ENCODE data around the gene CLP1. TPM values are rescaled to one million over a fixed set of nuclear protein-coding genes. Genes with fewer than 3 reads are reported as not detected.
"Not testable (repeated sequence)": the region's sequence is repeated elsewhere in the genome, so short reads cannot be mapped to it uniquely, and the experiment has no call there.

The CLP1 gene
- polyA plus RNA-seq, 1 donor from 2014 or later, result 18.2 TPM

GRCh38 chr11:57681168-57681567 lies 23.6 kb downstream of the CLP1 start:
- no peak overlapping the region for H3K4me2 ChIP-seq (ENCODE audit: low read length)
- H3K27ac ChIP-seq (ENCODE audit: low read length), result no peak overlapping the region
- no peaks in the 10 kb centered on the region for H3K9me3 ChIP-seq (ENCODE audit: low read length)
- no peak overlapping the region for H3K9ac ChIP-seq (ENCODE audit: low read length)
- H3F3A ChIP-seq (ENCODE audit: insufficient read depth, low read length, poor library complexity, severe bottlenecking), result no peaks in the 10 kb centered on the region
- TF ChIP-seq, protein P1, sequence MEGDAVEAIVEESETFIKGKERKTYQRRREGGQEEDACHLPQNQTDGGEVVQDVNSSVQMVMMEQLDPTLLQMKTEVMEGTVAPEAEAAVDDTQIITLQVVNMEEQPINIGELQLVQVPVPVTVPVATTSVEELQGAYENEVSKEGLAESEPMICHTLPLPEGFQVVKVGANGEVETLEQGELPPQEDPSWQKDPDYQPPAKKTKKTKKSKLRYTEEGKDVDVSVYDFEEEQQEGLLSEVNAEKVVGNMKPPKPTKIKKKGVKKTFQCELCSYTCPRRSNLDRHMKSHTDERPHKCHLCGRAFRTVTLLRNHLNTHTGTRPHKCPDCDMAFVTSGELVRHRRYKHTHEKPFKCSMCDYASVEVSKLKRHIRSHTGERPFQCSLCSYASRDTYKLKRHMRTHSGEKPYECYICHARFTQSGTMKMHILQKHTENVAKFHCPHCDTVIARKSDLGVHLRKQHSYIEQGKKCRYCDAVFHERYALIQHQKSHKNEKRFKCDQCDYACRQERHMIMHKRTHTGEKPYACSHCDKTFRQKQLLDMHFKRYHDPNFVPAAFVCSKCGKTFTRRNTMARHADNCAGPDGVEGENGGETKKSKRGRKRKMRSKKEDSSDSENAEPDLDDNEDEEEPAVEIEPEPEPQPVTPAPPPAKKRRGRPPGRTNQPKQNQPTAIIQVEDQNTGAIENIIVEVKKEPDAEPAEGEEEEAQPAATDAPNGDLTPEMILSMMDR (IDR thresholded peaks at IDR 0.05; ENCODE audit: poor library complexity, severe bottlenecking), result no peak
- TF ChIP-seq EZH2 (IDR thresholded peaks at IDR 0.05; ENCODE audit: borderline replicate concordance, insufficient read depth, low read length, poor library complexity, severe bottlenecking) (no peak), TAF1 (IDR thresholded peaks at IDR 0.05; ENCODE audit: low read depth) (no peak), SMC3 (conservative IDR thresholded peaks at IDR 0.05; ENCODE audit: poor library complexity) (no peak), POLR2AphosphoS5 (IDR thresholded peaks at IDR 0.05) (no peak), REST (IDR thresholded peaks at IDR 0.05; ENCODE audit: borderline replicate concordance) (no peak), RAD21 (conservative IDR thresholded peaks at IDR 0.05) (no peak), EP300 (conservative IDR thresholded peaks at IDR 0.05; ENCODE audit: poor library complexity, severe bottlenecking) (no peak), MXI1 (conservative IDR thresholded peaks at IDR 0.05; ENCODE audit: poor library complexity, severe bottlenecking) (no peak)
- H3K27me3 ChIP-seq (ENCODE audit: insufficient read depth, low read depth, low read length), result no peaks in the 10 kb centered on the region
- no peak overlapping the region for H2AFZ ChIP-seq (ENCODE audit: low read depth, low read length)
- peaks cover 11% of the 10 kb centered on the region for H3K79me2 ChIP-seq (replicated peaks; ENCODE audit: insufficient read depth, low read length)
- no peaks in the 10 kb centered on the region for H4K20me1 ChIP-seq (ENCODE audit: insufficient read depth)
- peaks cover 11% of the 10 kb centered on the region for H3K36me3 ChIP-seq (ENCODE audit: insufficient read depth, low read length)
- H3K4me3 ChIP-seq (ENCODE audit: low read length), result no peak overlapping the region
- no peaks in the 10 kb centered on the region for H3K9me2 ChIP-seq (ENCODE audit: insufficient read depth, low read length)

GRCh38 chr11:57690474-57690873 lies 32.9 kb downstream of the CLP1 start:
- not testable (repeated sequence) for H3K9me3 ChIP-seq (ENCODE audit: low read length); H3K27me3 ChIP-seq (ENCODE audit: insufficient read depth, low read depth, low read length); H4K20me1 ChIP-seq (ENCODE audit: insufficient read depth); H3K9ac ChIP-seq (ENCODE audit: low read length); H3K4me3 ChIP-seq (ENCODE audit: low read length); H3K79me2 ChIP-seq (replicated peaks; ENCODE audit: insufficient read depth, low read length); H3K9me2 ChIP-seq (ENCODE audit: insufficient read depth, low read length); H3K27ac ChIP-seq (ENCODE audit: low read length); H3K36me3 ChIP-seq (ENCODE audit: insufficient read depth, low read length); H3F3A ChIP-seq (ENCODE audit: insufficient read depth, low read length, poor library complexity, severe bottlenecking); H3K4me2 ChIP-seq (ENCODE audit: low read length); H2AFZ ChIP-seq (ENCODE audit: low read depth, low read length)

DNA sequence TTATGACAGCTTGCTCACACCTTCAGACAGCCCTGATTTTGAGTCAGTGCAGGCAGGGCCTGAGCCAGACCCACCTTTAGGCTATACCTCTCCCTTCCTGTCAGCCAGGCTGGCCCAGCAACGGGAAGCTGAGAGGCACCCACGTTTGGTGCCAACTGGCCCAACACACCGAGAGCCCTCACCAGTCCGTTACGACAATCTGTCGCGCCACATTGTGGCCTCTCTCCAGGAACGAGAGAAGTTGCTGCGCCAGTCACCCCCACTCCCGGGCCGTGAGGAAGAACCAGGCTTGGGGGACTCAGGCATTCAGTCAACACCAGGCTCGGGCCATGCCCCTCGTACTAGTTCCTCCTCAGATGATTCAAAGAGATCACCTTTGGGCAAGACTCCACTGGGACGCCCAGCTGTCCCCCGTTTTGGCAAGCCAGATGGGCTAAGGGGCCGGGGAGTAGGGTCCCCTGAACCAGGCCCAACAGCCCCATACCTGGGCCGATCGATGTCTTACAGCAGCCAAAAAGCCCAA lies 41.3 kb downstream of the CLP1 start:
- H3K36me3 ChIP-seq (ENCODE audit: insufficient read depth, low read length), result peaks cover 17% of the 10 kb centered on the region
- H3K9ac ChIP-seq (ENCODE audit: low read length), result no peak overlapping the region
- no peaks in the 10 kb centered on the region for H3K9me3 ChIP-seq (ENCODE audit: low read length)
- H3K27me3 ChIP-seq (ENCODE audit: insufficient read depth, low read depth, low read length), result no peaks in the 10 kb centered on the region
- H3K79me2 ChIP-seq (replicated peaks; ENCODE audit: insufficient read depth, low read length), result no peaks in the 10 kb centered on the region
- no peaks in the 10 kb centered on the region for H4K20me1 ChIP-seq (ENCODE audit: insufficient read depth)
- H3K4me3 ChIP-seq (ENCODE audit: low read length), result no peak overlapping the region
- no peak overlapping the region for H3K4me2 ChIP-seq (ENCODE audit: low read length)
- no peak overlapping the region for H3K27ac ChIP-seq (ENCODE audit: low read length)
- no peaks in the 10 kb centered on the region for H3K9me2 ChIP-seq (ENCODE audit: insufficient read depth, low read length)
- TF ChIP-seq SMC3 (conservative IDR thresholded peaks at IDR 0.05; ENCODE audit: poor library complexity) (no peak), EZH2 (IDR thresholded peaks at IDR 0.05; ENCODE audit: borderline replicate concordance, insufficient read depth, low read length, poor library complexity, severe bottlenecking) (no peak), REST (IDR thresholded peaks at IDR 0.05; ENCODE audit: borderline replicate concordance) (no peak), EP300 (conservative IDR thresholded peaks at IDR 0.05; ENCODE audit: poor library complexity, severe bottlenecking) (no peak), TAF1 (IDR thresholded peaks at IDR 0.05; ENCODE audit: low read depth) (no peak), POLR2AphosphoS5 (IDR thresholded peaks at IDR 0.05) (no peak)
- TF ChIP-seq, protein P1 (IDR thresholded peaks at IDR 0.05; ENCODE audit: poor library complexity, severe bottlenecking), result no peak
- no peaks in the 10 kb centered on the region for H3F3A ChIP-seq (ENCODE audit: insufficient read depth, low read length, poor library complexity, severe bottlenecking)
- H2AFZ ChIP-seq (ENCODE audit: low read depth, low read length), result no peak overlapping the region
